Endodermal cell (in vitro differentiated cells): ENCODE data around the gene SLC2A2. TPM values are rescaled to one million over a fixed set of nuclear protein-coding genes. Genes with fewer than 3 reads are reported as not detected.

ENCODE experiments used
- DNase-seq: peaks from one replicate; pipeline ENCODE4 v3.0.0-alpha.2; 2017
- H3K27ac ChIP-seq: 2 replicates; pipeline ENCODE4 v1.5.1; 2013; ENCODE audit warnings: mild to moderate bottlenecking, low read depth, low read length, moderate library complexity
- H3K27me3 ChIP-seq: 2 replicates; pipeline ENCODE4 v1.6.1; 2013; ENCODE audit warnings: mild to moderate bottlenecking, low read length, moderate library complexity; ENCODE audit not compliant: insufficient read depth, control insufficient read depth, poor library complexity, severe bottlenecking
- H3K36me3 ChIP-seq: 2 replicates; pipeline ENCODE4 v1.7.0; 2013; ENCODE audit warnings: mild to moderate bottlenecking, low read length, moderate library complexity; ENCODE audit not compliant: control insufficient read depth, insufficient read depth
- H3K4me1 ChIP-seq: one replicate; pipeline ENCODE4 v1.7.0; 2013; ENCODE audit warnings: low read length; ENCODE audit not compliant: control insufficient read depth, insufficient read depth
- H3K4me3 ChIP-seq: 2 replicates; pipeline ENCODE4 v1.5.1; 2013; ENCODE audit warnings: mild to moderate bottlenecking, low read length, moderate library complexity
- H3K9ac ChIP-seq: 2 replicates; pipeline ENCODE4 v1.6.1; 2013; ENCODE audit warnings: mild to moderate bottlenecking, low read length, moderate library complexity; ENCODE audit not compliant: poor library complexity, severe bottlenecking; ENCODE audit errors: extremely low read depth
- H3K9me3 ChIP-seq: 2 replicates; pipeline ENCODE4 v1.6.1; 2013; ENCODE audit warnings: mild to moderate bottlenecking, low read length, moderate library complexity; ENCODE audit not compliant: control insufficient read depth
- H3K27ac Mint-ChIP-seq: 2 replicates; pipeline ENCODE4 v1.8.0; 2020; ENCODE audit warnings: mixed read lengths
- H3K27me3 Mint-ChIP-seq: 2 replicates; pipeline ENCODE4 v1.8.0; 2021; ENCODE audit warnings: mild to moderate bottlenecking, mixed read lengths; ENCODE audit not compliant: insufficient read depth
- H3K36me3 Mint-ChIP-seq: 2 replicates; pipeline ENCODE4 v1.8.0; 2020; ENCODE audit warnings: low read depth, mixed read lengths
- H3K4me1 Mint-ChIP-seq: 2 replicates; pipeline ENCODE4 v1.8.0; 2020; ENCODE audit warnings: mixed read lengths
- H3K4me3 Mint-ChIP-seq: 2 replicates; pipeline ENCODE4 v1.8.0; 2020; ENCODE audit warnings: mild to moderate bottlenecking, moderate library complexity, mixed read lengths
- H3K9me3 Mint-ChIP-seq: 2 replicates; pipeline ENCODE4 v1.8.0; 2020; ENCODE audit warnings: mild to moderate bottlenecking, mixed read lengths
- WGBS, 2 experiments: methylation state at CpG; one replicate each; pipeline versions ENCODE4 v1.1.5 to v1.1.7; 2013; ENCODE audit warnings: missing lambda C conversion rate in 2 of 2, mixed read lengths in 1 of 2; ENCODE audit not compliant: insufficient coverage in 1 of 2, insufficient read length in 1 of 2; 5-methylcytosine and 5-hydroxymethylcytosine counted together
- total RNA-seq, 2 donors: library from RNA; stranded (reverse); fragmentation: NEBNext Ultra II Directional in 1 of 2; extraction: Animal tissue kit (Norgen Biotek cat#: 25700) in 1 of 2; gene quantifications; 2 replicates in 1 of 2; 3 replicates in 1 of 2; pipeline ENCODE4 v1.2.1, GENCODE V29; 2021
- TF ChIP-seq, protein P1 (sequence below): fragments of 200-600 bp; sonication (generic); conservative IDR thresholded peaks from 2 replicates; pipeline ENCODE4 v1.5.0; 2021; ENCODE audit warnings: antibody characterized with exemption, mild to moderate bottlenecking

SLC2A2 gene
- total RNA-seq, 2 donors from 2014 or later, result 0.24 to 0.51 TPM

DNA sequence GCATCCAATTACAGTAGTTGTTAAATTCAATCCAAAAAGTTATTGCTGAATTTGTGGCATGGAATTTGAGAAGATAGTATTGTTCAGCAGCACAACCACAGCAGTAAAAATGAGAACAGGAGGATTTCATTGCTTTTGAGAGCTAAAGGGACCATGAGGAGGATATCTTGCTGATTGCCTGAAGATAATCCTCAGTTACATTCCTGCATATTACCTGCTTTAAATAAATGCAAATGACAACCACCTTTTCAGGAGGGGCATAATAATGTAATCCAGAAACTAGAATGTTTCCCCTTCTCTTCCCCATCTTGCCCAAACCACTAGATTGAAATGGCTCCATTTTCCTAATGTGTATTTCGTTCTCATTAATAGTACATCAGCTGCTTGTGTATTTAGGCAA, 35.2 kb upstream of the SLC2A2 start:
- Mint-ChIP-seq H3K4me1 (peaks cover 11% of the 10 kb centered on the region), H3K4me3 (no peak overlapping the region), H3K36me3 (peaks cover 2% of the 10 kb centered on the region), H3K9me3 (no peaks in the 10 kb centered on the region), H3K27me3 (no peaks in the 10 kb centered on the region), H3K27ac (no peak overlapping the region)
- no peaks in the 10 kb centered on the region for H3K9me3 ChIP-seq
- no peak overlapping the region for H3K4me3 ChIP-seq
- no peak overlapping the region for H3K27ac ChIP-seq
- TF ChIP-seq, protein P1, sequence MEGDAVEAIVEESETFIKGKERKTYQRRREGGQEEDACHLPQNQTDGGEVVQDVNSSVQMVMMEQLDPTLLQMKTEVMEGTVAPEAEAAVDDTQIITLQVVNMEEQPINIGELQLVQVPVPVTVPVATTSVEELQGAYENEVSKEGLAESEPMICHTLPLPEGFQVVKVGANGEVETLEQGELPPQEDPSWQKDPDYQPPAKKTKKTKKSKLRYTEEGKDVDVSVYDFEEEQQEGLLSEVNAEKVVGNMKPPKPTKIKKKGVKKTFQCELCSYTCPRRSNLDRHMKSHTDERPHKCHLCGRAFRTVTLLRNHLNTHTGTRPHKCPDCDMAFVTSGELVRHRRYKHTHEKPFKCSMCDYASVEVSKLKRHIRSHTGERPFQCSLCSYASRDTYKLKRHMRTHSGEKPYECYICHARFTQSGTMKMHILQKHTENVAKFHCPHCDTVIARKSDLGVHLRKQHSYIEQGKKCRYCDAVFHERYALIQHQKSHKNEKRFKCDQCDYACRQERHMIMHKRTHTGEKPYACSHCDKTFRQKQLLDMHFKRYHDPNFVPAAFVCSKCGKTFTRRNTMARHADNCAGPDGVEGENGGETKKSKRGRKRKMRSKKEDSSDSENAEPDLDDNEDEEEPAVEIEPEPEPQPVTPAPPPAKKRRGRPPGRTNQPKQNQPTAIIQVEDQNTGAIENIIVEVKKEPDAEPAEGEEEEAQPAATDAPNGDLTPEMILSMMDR, result no peak
- H3K4me1 ChIP-seq, result no peaks in the 10 kb centered on the region
- 100% methylated on average over 1 of the region's 1 CpG; no CpG with 5 or more reads in 1 of the 2 experiments for WGBS, 2 experiments
- H3K9ac ChIP-seq, result no peak overlapping the region
- H3K36me3 ChIP-seq, result no peaks in the 10 kb centered on the region
- no peak for DNase-seq
- H3K27me3 ChIP-seq, result no peaks in the 10 kb centered on the region

DNA sequence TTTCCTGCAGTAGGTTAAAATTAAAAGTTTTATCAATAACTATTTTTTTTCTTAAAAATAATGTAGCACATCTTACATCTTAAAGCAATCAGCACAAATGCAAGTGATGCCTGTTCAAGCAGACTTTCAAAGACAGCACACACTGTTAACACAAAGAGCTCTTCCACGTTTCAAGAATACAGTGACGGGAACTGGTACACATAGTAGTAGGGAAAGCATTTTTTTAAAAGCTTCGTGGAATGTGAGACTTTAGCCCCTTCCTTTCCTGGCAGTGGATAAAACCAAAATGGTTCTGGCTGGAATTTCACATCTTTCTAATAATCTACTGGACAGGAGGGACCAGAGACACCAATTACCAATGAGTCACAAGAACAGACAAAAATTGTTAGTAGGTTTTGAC, 33.5 kb upstream of the SLC2A2 start:
- H3K9me3 ChIP-seq, result no peaks in the 10 kb centered on the region
- Mint-ChIP-seq H3K36me3 (no peaks in the 10 kb centered on the region), H3K4me3 (no peak overlapping the region), H3K9me3 (no peaks in the 10 kb centered on the region), H3K4me1 (peaks cover 11% of the 10 kb centered on the region), H3K27me3 (no peaks in the 10 kb centered on the region), H3K27ac (no peak overlapping the region)
- 92 to 100% methylated on average over 1 to 3 of the region's 3 CpGs for WGBS, 2 experiments
- H3K27me3 ChIP-seq, result no peaks in the 10 kb centered on the region
- H3K4me3 ChIP-seq, result no peak overlapping the region
- H3K36me3 ChIP-seq, result no peaks in the 10 kb centered on the region
- H3K9ac ChIP-seq, result no peak overlapping the region
- no peak for DNase-seq
- H3K27ac ChIP-seq, result no peak overlapping the region
- TF ChIP-seq, protein P1, result no peak
- H3K4me1 ChIP-seq, result no peaks in the 10 kb centered on the region

DNA sequence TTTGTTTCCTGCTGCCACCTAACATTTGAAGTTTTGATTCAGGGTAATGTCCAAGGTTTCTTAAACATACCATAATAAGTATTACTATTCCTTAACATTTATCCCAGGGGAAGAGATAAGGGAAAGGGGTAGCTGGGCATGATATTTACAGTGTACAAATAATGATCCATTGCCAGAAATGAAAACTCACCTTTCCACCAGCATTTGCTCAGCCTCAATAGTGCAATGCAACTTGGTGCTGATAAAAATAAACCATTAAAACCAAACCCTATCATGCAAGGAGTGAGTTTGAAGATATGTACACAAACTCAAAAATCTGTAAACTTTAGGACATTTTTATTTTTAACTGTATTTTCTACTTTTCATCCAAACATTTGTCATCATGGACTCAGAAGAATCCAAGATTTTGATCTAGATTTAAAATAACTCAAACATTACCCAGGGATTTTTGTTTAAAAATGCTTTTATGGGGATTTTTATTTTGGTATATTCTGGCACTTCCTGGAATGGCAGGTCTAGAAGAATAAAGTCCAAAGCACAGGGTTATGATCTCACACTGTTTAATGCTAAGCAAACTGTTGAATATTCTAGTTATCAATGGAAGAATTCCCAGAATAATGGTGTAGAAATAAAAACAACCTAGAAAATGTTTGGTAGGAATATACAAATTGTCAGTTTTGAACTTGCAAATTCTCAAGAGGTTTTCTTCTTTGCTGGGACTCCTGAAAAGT, 32.5 kb upstream of the SLC2A2 start:
- H3K9ac ChIP-seq, result no peak overlapping the region
- H3K9me3 ChIP-seq, result no peaks in the 10 kb centered on the region
- H3K27ac Mint-ChIP-seq, result no peak overlapping the region
- no peak overlapping the region for H3K4me3 Mint-ChIP-seq
- H3K4me3 ChIP-seq, result no peak overlapping the region
- H3K4me1 ChIP-seq, result no peaks in the 10 kb centered on the region
- H3K9me3 Mint-ChIP-seq, result no peaks in the 10 kb centered on the region
- no peaks in the 10 kb centered on the region for H3K27me3 ChIP-seq
- H3K27ac ChIP-seq, result no peak overlapping the region
- no peaks in the 10 kb centered on the region for H3K36me3 Mint-ChIP-seq
- no peaks in the 10 kb centered on the region for H3K36me3 ChIP-seq
- no peaks in the 10 kb centered on the region for H3K27me3 Mint-ChIP-seq
- DNase-seq, result no peak
- H3K4me1 Mint-ChIP-seq, result peaks cover 11% of the 10 kb centered on the region
- TF ChIP-seq, protein P1, result no peak
